Measurements from ENCODE around the gene CDHR2.

Gene CDHR2

DNA sequence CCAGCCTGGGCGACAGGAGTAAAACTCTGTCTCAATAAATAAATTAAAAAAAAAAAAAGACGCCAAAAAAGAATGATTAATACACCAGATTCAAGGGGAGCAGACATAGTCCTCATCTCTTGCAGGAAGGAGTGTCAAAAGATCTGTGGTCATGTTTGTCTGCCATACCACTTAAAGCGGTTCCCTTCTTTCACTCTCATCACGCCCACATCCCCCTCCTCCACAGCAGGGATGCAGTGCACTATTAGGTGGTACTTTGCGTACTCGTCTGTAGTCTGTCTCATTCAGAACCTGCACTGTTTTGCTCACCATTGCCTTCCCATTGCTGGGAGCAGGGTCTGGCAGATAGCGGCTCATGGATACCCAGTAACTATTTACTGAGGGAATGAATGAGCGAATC lies 11.2 kb downstream of the CDHR2 start:
- in situ Hi-C loops (cut with MboI; ENCODE audit: low sequenced_read_pairs): no loop called here

DNA sequence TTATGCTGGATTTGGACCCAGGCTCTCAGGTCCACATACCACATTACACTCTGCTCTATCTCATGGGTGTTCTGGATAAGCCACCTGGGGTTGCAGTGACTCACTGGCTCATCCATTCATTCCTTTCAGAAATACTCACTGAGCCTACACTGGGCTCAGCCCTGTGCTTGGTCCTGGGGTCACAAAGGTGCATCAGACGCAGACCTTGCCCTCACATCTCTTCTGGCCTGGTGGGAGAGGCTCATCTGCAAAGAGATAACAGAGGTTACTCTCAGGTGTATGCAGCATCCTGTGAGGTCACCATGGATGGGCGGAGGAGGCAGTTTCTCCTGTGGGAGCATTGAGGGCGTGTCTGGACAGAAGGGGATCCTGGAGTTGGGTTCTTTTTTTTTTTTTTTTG lies 12.1 kb downstream of the CDHR2 start:
- in situ Hi-C loops (cut with MboI; ENCODE audit: low sequenced_read_pairs): no loop called here

DNA sequence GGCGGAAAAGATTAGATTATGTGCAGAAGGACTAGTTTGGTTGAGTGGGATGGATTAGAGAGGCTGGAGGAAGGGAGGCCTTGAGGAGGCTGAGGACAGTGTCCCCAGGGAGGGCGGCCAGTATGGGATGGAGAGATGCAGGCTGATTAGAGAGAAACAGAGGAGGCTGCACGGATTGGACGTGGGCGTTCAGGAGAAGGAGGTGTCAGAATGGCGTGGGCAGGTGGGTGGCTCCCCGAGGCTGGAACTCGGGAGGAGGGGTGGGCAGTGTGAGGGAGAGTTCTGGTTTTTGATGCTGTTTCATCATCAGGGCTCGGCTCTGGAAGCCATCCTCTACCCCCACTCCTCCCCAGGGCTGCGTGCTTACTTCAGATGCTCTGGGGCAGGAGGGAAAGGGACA lies 13.0 kb downstream of the CDHR2 start:
- in situ Hi-C loops (cut with MboI; ENCODE audit: low sequenced_read_pairs): no loop called here

DNA sequence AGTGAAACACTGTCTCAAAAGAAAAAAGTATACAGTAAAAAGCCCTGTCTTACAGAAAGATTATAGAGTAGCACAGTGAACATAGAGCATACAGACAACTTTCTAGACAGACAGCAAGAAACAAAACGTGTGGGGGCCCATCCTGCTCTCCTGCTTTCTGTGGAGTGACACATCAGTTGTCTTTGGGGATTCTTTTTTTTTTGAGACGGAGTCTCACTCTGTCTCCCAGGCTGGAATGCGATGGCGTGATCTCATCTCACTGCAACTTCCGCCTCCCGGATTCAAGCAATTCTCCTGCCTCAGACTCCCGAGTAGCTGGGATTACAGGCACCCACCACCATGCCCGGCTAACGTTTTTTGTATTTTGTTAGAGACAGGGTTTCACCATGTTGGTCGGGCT lies 14.9 kb downstream of the CDHR2 start:
- in situ Hi-C loops (cut with MboI; ENCODE audit: low sequenced_read_pairs): no loop called here

DNA sequence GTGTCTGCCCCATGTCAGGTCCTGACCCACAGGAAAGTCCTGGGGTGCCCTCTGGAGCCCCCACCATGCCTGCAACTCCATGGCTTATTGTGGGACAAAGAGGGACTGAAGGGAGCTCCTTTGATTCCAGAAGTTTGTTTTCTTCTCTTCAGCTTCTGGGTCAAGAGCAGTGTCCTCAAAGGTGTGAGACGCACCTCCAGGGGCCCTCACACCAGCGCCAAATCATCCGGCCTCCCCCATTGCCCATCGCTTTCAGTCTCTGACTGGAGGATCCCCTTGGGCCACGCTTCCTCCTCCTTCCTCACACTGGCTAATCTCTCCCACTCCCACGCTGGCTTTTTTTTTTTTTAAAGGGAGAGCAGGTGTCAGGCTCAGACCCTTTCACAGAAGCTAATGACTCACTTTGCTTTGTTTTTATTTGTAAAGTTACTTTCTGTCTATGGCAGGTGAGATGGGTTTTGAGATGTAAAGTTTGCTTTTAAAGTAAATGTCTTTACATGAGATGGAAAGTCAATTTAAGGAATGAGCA lies 16.7 kb downstream of the CDHR2 start:
- in situ Hi-C loops (cut with MboI; ENCODE audit: low sequenced_read_pairs): no loop called here

DNA sequence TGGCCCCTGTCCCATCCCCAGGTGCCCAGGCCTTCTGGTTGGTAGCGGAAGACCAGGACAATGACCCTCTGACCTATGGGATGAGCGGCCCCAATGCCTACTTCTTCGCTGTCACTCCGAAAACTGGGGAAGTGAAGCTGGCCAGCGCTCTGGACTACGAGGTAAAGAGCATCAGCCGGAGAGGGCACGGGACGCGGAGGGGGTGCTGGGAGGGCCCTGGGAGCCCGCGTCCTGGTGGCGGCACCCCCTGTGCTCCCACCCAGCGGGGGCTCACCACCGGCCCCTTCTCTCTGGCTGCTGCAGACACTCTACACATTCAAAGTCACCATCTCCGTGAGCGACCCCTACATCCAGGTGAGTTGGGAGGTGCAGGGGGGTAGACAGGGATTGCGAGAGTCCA lies 19.5 kb downstream of the CDHR2 start:
- in situ Hi-C loops (cut with MboI; ENCODE audit: low sequenced_read_pairs): no loop called here

DNA sequence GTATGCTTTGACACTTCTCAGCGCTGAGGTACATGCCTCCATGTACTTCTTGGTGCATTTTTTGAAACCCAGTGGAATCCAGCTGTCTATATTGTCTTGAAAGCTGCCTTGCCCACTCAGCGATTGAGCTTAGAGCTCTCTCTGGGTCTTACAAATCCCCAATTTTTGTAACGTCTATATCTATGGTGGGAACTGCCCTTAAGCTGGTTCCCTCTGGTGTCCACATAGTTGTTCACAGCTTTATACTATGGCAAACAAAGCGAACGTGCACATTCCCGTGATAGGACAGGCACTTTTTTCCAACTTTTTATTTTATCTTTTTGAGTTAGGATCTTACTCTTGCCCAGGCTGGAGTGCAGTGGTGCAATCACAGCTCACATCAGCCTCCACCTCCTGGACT lies 20.9 kb downstream of the CDHR2 start:
- in situ Hi-C loops (cut with MboI; ENCODE audit: low sequenced_read_pairs): no loop called here

DNA sequence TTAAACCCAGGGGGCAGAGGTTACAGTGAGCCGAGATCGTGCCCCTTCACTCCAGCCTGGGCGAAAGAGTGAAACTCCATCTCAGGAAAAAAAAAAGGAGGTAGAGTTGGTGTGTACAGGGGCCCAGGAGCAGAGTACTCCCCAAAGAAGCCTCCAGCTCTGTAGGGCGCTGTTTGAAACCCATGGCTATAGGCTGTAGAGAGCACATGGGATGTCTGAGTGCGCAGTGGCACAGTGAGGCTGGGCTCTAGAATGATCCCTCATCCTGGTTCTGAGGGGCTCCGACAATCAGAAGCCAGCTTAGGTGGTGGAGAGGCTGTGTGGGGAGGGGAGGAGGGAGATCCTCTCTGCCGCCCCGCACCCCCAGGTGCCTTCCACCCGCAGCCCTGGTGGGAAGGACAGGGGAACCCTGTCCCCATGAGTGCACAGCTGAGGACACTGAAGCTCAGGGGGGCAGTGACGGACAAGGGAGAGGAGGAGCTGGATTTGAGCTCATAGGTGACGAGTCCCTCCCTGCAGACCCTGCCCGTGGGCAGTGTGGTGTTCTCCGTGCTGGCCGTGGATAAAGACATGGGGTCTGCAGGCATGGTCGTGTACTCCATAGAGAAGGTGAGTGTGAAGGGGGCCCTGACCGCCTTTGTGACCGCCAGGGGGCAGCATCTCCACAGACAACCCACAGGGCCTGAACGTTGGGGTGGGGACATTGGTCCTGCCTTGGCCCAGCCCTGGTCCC lies 24.6 kb downstream of the CDHR2 start:
- in situ Hi-C loops (cut with MboI; ENCODE audit: low sequenced_read_pairs): no loop called here

DNA sequence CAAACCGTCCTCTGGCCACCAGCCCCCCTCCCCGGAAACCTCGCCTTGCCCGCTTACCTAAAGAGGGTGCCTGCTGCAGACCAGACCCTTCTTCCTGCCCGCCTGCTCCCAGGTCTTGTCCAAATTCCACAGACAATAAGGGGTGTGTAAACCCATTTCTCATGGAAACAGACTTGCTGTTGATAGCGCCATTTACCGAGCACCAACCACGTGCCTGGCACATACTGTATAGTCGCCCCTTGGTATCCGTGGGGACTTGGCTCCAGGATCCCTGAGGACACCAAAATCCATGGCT lies 25.1 kb downstream of the CDHR2 start:
- in situ Hi-C loops (cut with MboI; ENCODE audit: low sequenced_read_pairs): no loop called here

DNA sequence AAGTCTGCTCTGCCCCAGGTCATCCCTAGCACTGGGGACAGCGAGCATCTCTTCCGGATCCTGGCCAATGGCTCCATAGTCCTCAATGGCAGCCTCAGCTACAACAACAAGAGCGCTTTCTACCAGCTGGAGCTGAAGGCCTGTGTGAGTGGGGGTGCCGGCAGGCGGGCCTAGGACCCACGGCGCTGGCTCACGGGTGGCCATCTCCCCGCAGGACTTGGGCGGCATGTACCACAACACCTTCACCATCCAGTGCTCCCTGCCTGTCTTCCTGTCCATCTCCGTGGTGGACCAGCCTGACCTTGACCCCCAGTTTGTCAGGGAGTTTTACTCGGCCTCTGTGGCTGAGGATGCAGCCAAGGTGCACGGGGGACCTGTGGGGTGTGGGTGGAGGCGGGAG lies 25.9 kb downstream of the CDHR2 start:
- in situ Hi-C loops (cut with MboI; ENCODE audit: low sequenced_read_pairs): no loop called here

DNA sequence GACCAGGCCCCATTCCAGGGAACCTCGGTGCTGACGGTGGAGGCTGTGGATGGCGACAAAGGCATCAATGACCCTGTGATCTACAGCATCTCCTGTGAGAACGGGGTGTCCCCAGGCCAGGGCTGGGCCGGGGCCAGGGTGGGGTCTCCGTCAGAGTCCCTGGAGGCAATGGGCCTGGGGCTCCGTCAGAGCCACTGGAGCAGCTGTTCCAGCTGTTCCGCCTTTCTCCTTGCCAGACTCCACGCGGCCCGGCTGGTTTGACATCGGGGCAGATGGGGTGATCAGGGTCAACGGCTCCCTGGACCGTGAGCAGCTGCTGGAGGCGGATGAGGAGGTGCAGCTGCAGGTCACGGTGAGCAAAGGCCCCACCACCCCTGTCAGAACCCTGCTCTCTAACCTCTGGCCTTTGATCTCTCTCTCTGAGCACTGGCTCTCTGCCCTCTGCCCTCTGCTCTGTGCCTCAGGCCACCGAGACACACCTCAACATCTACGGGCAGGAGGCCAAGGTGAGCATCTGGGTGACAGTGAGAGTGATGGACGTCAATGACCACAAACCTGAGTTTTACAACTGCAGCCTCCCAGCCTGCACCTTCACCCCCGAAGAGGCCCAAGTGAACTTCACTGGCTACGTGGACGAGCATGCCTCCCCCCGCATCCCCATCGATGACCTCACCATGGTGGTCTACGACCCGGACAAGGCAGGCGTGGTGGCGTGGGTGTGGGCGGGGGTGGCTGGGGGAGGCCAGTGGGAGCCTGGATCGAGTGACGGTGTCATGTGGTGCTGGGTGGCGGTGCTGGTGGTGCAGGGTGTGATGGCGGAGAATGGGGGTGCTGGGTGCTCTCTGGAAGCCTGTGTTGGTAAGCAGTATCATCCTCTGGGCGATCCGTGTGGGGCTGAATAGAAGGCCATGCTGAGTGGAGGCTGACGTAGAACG lies 26.6 kb downstream of the CDHR2 start:
- in situ Hi-C loops (cut with MboI; ENCODE audit: low sequenced_read_pairs): no loop called here

DNA sequence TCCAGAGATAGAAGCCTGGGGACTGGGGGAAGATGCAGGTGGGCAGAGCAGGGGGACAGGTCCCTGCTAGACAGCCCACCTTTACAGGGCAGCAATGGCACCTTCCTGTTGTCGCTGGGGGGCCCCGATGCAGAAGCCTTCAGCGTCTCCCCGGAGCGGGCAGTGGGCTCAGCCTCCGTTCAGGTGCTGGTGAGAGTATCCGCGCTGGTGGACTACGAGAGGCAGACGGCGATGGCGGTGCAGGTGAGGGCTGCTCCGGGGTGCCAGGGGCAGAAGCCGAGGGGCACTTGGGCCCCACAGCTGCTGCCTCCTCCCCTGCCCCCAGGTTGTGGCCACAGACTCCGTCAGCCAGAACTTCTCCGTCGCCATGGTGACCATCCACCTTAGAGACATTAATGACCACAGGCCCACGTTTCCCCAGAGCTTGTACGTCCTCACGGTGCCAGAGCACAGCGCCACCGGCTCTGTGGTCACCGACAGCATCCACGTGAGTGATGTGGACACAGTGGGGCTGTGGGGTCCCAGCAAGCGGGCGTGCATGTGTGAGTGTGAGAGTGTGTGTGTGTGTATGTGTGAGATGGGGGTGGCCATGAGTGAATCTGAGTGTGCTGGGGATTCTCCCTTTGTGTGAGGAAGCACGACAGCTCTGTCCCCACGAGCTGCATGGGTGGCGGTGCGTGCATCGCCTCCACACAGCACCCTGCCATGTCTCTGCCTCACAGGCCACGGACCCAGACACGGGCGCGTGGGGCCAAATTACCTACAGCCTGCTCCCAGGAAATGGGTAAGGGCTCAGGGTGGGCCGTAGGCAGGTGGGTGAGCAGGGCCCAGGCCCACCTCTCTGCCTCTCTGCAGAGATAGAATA lies 28.4 kb downstream of the CDHR2 start:
- in situ Hi-C loops (cut with MboI; ENCODE audit: low sequenced_read_pairs): no loop called here

DNA sequence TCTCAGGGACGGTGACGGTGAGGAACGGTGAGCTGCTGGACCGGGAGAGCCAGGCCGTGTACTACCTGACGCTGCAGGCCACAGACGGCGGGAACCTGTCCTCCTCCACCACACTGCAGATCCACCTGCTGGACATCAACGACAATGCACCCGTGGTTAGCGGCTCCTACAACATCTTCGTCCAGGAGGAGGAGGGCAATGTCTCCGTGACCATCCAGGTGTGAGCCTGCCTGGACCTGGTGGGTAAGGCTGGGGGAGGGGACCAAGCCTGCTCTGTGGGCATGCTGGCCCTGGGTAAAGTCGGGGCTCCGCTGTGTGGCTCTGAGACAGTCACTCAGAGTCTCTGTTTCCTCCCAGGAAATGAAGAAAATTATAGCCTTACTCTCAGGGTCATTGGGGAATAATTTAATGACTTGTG lies 29.3 kb downstream of the CDHR2 start:
- in situ Hi-C loops (cut with MboI; ENCODE audit: low sequenced_read_pairs): no loop called here

DNA sequence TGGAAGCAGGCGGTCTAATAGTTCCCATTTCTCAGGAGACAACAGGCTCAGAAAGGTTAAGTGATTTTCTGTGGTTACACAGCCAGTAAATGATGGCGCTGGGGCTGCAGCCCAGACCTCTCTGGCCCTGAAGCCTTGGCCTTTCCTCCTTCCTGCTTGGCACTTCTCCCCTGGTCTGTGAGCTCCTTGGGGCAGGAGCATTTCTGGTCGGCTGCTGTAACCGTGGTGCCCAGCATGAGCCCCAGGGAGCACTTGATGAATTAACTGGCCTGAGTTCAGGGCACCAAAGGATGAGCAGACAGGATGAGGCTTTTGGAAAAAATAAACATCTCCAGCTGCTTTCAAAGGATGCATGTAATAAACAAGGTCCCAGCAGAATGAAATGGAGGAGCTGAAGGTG lies 30.2 kb downstream of the CDHR2 start:
- in situ Hi-C loops (cut with MboI; ENCODE audit: low sequenced_read_pairs): no loop called here

DNA sequence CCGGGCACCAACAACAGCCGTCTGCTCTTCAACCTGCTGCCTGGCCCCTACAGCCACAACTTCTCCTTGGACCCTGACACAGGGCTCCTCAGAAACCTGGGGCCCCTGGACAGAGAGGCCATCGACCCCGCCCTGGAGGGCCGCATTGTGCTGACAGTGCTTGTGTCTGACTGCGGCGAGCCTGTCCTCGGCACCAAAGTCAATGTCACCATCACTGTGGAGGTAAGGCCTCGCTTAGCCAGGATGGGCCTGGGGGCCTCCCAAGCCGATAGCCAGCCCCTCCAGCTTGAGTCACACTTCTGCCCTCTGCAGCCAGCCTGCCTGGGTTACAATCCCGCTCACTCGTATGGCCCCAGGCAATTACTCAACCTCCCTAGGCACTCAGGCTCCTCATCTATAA lies 32.2 kb downstream of the CDHR2 start:
- in situ Hi-C loops (cut with MboI; ENCODE audit: low sequenced_read_pairs): no loop called here

DNA sequence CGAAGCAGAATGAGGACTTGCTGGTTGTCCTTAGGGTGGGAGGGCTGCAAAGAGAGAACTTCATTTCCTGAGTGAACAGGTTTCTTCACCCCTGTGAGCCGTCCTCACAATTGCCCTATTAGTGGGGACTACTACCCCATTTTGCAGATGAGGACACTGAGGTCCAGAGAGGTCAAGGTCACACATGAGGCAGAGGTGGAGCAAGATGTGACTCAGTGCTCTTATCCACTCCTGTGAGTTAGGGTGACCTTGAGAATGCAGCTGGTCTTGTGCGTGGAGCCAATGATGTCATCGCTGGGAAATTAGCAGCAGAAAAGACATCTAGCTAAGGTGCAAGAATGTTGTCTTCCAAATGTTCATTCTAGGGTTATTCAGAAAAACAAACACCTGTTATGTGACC lies 33.9 kb downstream of the CDHR2 start:
- in situ Hi-C loops (cut with MboI; ENCODE audit: low sequenced_read_pairs): no loop called here

DNA sequence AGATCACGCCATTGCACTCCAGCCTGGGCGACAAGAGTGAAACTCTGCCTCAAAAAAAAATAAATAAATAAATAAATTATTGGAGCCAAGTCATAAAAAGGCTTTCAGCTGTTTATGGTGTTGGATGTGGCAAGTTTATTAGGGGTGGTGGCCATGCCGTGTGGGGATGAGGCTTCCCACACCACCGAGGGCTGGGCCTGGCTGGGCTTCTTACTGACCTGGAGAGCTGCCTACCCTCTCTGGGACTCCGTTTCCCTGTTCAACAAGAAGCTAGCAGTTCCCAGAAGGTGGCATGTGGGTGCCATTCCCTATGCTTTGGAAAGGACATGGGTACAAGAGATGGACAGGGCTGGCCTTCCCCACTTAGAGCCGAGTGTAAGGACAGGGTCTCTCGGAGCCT lies 38.3 kb downstream of the CDHR2 start:
- in situ Hi-C loops (cut with MboI; ENCODE audit: low sequenced_read_pairs): no loop called here

DNA sequence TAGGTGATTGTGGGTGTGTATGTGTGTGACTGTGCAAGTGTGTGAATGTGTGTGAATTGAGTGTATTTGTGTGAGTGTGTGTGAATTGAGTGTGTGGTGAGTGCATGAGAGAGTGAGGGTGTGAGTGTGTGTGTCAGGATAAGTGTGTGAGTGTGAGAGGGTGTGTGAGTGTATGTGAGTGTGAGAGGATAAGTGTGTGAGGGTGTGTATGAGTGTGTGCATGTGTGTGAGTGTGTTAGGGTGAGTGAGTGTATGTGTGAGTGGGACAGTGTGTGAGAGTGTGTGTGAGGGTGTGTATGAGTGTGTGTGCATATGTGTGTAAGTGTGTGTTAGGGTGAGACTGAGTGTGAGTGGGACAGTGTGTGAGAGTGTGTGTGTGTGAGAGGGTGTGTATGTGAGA lies 39.2 kb downstream of the CDHR2 start:
- in situ Hi-C loops (cut with MboI; ENCODE audit: low sequenced_read_pairs): no loop called here

DNA sequence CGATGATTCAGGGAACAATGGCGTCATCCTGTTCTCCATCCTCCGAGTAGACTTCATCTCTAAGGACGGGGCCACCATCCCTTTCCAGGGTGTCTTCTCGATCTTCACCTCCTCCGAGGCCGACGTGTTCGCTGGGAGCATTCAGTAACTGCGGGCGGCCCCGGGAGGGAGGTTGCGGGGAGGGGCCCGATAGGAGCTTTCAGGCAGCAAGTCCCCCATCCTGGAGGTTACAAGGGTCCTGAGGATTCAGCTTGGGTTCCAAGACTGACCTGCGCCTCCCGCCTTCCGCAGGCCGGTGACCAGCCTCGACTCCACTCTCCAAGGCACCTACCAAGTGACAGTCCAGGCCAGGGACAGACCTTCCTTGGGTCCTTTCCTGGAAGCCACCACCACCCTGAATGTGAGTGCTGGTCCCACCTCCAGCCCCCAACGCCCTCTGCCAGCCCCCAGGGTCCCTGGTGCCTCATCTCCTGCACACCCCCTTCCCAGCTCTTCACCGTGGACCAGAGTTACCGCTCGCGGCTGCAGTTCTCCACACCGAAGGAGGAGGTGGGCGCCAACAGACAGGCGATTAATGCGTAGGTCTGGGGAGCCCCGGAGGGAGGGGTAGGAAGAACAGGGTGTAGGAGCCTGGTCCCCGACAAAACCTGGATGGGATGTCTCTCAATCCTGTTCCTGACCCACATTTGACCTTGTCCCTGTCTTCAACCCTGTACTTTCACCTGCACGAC lies 40.1 kb downstream of the CDHR2 start:
- in situ Hi-C loops (cut with MboI; ENCODE audit: low sequenced_read_pairs): no loop called here

DNA sequence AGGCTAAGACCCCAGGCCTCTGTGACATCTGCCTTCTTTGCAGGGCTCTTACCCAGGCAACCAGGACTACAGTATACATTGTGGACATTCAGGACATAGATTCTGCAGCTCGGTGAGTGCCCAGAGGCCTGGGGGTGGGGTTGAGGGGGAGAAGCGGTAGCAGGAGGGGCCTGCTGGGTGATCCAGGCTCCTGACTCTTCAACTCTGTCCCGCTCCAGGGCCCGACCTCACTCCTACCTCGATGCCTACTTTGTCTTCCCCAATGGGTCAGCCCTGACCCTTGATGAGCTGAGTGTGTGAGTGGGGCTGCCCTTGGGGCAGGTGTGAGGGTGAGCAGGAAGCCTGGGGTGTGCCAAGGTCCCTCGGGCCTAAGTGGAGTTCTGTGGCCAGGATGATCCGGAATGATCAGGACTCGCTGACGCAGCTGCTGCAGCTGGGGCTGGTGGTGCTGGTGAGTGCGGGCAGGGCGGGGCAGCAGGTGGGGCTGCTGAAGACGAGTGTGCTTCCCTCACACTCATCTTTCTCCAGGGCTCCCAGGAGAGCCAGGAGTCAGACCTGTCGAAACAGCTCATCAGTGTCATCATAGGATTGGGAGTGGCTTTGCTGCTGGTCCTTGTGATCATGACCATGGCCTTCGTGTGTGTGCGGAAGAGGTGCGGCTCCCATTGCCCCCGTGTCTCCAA lies 41.0 kb downstream of the CDHR2 start:
- in situ Hi-C loops (cut with MboI; ENCODE audit: low sequenced_read_pairs): no loop called here

All from hTERT RPE-1 (cell line).